A172 (cell line): ENCODE data around the gene VSNL1. TPM values are rescaled to one million over a fixed set of nuclear protein-coding genes. Genes with fewer than 3 reads are reported as not detected.

Experiments used
- DNase-seq: peaks from one replicate; pipeline ENCODE4 v3.0.0-alpha.2; 2015; ENCODE audit warnings: low spot score
- total RNA-seq: library from RNA; depleted of rRNA; stranded (reverse); fragments of >200 nt; shearing (Covaris generic); gene quantifications from 2 replicates; pipeline ENCODE4 v1.2.3, GENCODE V29; 2014; rRNA removed

The VSNL1 gene
- total RNA-seq, result not detected in 2 replicates

DNA sequence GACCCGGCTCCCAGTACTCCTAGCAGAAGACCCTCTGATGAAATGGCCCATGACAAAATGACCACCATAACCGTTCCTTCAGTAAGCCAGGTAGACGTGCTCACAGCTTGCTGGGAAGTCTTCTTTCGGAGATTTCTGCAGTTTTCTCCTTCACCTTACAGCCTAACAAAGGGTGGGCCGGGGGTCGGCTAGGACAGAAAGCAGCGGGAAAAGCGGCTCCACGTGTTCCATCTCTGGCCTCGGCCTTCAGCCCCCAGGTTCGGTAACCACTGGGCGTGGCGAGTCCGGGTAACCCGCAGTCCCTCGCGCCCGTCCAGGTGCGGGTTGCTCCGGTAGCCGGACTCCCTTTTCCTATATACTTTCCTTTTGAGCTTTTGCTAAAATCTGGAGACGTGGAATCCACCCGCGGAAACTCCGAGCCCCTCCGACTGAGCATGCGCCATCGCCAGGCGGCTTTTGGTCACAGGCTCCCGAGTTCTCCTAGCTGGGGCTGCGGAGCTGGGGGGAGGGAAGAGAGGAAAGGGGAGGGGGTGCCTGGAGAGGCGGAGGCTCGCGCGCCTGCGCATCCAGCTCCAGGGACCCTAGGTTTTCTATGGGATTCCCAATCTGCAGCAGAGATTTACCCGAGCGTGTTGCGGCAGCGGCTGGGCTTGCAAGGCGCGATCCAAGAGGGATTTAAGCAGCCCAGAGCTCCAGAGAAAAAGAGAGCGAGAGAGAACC, at the start of gene VSNL1:
Gene VSNL1 (plus strand): TSS at position 604 of the 720 bp plus-strand sequence. CDS start 51,379 bp downstream, outside the sequence.
- no peak for DNase-seq

DNA sequence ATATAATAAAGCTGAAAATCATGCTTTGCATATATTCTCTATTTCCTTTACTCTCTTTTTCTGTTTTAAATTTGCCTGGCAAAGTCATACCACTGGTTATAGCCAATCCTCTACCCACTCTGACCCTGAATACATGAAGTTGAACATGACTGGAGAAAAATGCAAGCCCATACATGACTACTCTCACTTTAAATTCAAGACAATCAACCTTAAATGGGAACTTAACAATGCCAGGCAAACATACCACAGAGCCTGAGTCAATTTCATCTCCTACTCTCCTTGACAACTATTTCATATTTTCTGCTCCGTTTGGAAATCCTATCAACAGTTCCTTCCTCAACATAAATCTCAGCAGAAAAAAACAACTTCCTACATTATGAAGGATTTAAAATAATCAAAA, 44.9 kb upstream of the VSNL1 start:
- DNase-seq, result no peak

DNA sequence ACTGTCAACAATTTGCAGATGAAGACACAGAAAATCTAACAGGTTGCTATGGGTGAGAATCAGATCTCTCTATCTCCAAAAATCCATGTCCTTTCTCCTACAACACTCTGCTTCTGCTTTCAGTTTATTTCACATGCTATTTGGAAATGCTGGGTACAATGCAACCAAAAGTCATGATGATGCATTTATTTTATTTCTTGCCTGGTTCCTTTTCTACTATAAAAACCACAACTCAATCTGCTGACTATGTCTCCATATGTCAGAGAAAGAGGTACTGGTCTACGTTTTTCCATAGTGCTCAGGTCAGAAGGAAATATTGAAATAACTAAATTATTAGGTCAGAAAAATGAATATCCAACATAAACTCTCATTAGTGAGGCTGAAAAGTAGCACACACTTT, 42.8 kb upstream of the VSNL1 start:
- no peak for DNase-seq

DNA sequence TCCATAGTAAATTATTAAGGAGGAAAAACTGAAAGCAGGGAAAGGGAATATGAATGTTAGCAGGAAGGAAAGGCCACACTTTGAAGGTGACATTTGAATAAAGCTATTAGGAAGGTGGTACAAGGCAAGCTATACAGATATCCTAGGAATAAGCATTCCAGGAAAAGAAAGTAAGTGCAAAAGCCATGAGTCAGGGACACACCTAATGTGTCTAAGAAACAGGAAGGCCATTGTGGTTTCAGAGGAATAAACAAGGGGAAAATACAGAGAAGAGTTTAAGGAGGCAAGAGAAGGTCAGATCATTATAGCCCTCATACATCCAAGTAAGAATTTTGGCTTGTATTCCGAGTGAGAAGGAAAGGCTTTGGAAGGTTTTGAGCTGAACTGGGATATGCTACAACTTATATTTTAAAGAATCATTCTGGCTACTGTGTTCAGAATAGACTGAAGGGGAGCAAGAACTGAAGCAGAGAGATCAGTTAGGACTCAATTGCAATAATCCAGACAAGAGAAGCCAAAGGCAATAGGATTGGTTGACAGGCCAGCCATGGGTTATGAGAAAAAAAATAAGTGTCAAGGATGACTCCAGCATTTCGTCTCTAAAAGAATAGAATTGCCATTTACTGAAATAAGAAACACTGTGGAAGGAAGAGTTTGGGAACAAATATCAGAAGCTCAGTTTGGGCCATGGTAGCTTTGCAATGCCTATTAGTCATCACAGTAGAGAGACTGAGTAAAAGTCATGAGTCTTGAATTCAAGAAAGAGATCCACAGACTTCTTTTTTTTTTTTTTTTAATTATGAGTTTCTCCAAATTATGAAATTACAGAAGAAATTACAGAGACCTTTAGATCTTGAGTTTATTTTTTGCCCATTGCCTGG, 33.5 kb upstream of the VSNL1 start:
- peak; percentile 76 for DNase-seq

DNA sequence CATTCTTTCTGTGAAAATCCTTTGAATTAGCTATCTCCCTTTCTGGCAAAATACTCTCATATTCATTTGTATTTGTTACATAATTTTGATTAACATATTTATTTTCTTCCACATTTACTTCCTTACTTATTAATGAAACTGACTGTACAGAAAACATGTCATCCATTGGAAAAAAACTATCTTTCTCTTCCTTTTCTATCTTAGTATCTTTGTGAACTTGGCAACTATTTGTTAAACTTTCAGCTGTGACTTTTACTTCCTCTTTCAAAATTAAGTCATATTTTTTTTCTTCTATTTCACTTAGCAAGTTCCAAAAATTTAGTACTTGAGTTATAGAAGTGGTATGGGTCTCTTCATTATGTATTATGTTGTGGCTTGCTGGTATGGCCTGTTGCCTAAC, 24.8 kb upstream of the VSNL1 start:
- DNase-seq, result no peak

DNA sequence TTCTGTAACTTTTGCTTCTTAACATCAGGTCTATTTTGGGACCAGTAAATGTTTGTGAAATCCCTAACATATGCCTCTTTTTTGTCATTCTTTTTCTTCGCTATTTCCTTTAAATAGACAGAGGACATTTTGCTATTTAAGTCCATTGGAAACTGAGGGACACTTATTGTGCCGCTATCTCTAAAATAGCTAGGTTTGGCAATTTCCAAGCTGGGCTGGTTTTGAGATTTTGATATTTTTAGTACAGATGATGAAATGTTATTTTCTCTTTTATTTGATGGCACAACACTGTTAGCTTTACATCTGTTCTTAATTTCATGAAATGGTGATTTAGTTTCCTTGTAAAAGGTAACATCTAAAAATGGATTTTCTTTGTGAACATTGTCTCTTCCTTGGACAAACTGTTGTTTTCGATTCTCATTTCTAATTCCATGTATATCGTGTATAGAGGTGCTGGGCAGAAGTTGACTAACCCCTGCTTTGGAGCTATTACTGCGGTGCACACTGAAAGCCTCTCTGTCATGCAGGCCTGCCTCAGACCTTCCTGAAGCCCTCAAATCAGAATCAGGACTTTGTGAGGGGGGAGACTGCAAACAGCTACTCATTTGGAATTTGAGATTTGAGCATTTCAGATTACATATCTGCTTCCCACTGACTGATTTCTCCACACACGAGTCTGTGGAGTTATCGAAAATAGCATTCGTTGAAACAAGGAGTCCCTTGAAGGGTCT, 22.9 kb upstream of the VSNL1 start:
- DNase-seq, result no peak

DNA sequence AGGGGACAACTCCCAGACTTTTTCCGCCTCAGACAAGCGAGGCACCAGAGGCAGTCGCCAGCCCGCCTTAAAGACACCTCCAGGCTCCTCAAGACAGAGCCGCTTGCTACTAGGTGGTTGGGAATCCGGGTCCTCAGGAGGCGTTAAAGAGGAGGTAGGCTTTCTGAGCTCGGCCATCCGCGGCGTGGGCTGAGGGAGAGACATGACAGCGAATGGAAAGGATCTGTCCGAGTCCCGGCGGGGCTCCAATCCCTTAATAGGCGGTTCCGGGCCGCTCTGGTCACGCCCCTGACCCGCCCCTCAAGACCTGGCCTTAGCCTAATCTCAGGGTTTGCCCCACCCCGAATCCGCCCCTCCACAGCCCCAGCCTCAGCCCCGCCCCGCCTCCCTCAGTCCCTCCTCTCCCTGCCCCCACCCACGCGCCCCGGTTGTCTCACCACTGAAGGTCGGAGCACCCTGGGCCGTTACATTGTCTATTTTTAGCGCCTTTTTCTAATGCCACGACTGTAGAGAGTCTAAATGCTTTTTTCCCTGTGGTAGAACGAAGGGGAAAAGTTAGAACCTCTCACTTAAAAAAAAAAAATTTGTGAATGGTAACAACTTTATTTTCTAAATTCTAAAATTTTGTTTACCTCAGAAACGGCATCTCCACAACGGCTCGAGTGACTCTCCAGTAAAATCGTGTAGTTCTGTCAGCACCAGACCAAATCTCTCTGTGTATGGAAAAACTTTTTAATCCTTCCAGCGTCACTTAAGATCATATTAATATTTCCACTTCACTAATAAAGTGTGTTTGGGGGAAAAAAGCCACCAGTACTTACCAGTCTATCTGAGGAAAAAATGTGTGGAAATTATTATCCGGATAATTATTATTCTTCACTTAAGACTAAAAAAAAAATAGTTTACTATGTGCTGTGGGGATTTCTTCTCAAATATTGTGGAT, 22.0 kb upstream of the VSNL1 start, which contains the start of gene RAD51AP2:
Gene RAD51AP2 (minus strand): TSS at position 229 of the 943 bp plus-strand sequence. CDS start 25 bp downstream, at position 204.
- DNase-seq, result peak; percentile 85

DNA sequence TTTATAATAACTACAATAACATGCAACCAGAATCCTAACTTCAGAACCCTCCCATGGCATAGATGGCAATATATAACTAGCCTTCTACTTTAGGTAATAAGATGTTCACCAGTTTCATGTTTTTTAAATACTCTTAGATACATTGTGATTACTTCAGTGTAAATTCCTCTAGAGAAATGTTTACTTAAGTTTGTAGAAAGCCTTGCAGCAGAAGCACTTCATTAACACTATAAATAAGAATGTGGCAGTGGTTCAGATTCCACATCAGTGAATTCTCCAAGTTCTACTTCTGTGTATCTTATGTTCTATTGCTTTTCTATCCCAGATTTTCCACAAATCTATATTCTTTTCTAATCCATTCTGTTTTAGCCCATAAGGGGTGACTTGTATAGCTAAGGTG, 21.0 kb upstream of the VSNL1 start:
- no peak for DNase-seq

DNA sequence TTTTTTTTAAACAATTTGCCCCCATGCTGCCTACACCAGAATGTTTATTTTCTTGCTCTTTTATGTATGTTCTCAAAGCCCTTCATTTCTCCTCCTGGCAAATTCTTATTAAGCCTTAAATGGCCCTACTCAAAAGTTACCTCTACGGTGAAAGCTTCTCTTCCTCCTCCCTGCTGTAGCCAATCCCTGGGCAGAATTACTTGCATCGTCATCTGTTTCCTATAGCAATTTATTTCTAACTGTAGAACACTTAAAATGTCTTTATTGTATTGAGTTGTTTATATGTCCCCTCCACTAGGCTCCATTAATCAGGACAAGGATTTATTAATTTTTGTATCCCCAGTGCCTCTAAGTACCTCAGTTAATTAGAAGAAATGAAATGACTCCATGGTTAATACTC, 19.7 kb upstream of the VSNL1 start:
- DNase-seq, result peak; percentile 32

DNA sequence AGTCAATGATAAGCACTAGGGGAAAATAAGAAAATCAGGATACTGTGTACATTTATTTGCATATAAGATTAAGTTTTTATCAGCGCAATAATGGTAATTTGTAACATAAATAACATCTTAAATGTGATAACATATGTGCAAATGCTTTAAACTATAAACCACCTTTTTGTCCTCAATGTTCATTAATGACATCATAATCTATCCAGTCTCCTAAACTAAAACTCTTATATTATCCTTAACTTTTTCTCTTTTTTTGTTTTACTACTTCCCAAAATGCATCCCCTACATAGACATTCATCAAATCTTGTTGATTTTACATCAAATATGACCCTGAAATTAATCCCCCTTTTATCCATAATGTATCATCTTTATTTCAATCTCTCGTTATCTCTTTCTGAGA, 18.9 kb upstream of the VSNL1 start:
- no peak for DNase-seq

DNA sequence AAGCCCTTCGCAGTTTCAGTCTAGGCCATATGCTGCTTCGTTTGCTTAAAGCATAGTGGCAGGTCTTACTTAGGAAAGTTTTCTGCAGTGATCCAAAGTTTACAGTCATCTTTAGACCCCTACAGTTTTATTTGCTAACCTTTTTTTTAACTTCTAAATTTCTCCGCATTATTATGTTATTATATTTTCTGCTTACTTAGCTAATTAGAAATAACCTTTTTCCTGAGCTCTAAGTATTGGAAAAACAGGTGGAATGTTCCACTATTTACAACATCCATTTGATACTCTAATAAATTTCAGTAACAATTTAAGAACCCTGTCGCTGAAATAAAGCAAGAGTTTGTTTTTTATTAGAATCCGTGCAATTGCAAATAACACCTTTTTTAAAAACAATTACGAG, 18.2 kb upstream of the VSNL1 start:
- no peak for DNase-seq

DNA sequence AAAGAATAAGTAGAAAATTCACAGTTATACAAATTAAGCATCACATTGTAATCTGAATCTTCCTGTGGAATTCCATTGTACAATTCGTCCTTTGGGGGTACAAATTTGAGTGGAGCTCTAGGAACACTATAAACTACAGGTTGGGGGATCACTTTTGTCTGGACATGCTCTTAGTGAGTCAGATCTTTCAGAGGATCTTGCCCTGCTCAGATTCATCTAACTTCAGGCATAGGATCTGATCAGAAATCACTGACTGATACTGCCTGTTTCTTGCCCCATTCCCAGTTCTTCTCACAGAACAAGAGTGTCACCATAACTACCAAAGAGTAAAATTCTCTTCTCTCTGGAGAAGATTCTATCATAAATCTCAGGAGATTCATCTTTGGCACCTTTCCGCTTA, 10.7 kb upstream of the VSNL1 start:
- no peak for DNase-seq

DNA sequence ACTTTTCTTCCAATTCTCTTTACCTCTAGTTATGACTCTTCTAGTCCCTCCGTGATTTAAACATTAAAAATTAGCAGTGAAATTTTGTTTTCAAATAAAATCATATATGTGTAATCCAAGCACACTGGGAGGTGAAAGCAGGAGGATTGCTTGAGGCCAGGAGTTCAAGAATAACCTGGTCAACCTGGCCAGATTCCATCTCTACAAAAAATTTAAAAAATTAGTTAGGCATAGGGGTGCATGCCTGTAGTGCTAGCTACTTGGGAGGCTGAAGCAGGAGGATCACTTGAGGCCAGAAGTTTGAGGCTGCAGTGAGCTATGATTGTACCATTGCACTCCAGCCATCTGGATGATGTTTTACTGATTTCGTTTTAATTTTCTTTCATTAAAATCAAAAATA, 7.0 kb upstream of the VSNL1 start:
- no peak for DNase-seq

DNA sequence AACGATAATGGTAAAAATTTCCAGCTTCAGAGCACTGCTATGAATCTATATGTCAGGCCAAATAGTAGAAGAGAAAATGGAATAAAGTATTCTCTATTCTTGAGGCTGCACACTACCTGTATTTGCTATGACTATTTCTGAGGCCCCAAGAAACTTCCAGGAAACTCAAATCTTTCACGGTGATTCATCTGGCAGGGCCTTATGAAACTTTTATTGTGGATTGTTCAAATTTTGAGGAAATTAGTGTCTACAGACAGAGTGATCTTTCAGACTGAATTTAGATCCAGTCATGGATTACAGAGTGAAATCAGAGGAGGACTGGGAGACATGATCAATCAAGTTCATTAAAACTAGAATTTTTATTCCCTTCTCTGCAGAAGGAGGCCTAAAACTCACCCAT, 4.1 kb upstream of the VSNL1 start:
- DNase-seq, result no peak

DNA sequence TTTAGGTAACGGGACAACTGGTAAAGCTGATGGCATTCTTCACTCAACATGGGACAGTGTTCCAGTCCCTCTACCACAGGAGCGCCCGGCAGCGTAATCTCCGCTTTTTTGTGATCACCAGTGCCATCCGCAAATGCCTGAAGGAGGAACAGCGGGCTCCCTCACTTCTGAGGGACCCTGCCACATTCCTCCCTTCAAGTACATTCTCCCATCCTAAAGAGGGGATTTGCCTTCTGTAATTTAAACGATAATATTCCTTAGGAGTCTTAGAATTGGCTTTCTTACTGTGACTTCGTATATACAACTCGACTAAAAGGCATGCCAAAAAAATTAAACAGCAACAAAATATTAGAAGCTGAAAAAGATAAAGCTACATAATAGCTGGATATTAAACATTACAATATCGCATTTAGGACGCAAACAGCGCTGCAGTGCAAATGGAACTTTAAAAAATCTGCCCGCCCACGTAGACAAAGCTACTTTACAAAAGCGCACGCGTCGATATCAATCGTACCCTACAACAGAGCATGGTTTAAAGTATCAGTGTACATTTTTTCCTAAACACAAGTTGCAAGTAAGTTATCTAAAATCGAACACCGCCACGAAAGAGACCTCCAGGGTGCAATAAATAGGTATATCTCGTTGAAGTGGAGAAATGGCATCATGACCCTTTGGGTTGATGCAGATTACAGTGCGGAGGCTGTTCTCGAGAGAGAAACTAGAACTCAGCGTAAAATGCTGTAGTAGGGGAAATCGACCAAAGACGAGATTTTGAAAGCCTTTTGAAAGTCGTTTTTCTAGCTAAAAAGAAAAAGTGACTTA, 2.3 kb upstream of the VSNL1 start:
- no peak for DNase-seq

DNA sequence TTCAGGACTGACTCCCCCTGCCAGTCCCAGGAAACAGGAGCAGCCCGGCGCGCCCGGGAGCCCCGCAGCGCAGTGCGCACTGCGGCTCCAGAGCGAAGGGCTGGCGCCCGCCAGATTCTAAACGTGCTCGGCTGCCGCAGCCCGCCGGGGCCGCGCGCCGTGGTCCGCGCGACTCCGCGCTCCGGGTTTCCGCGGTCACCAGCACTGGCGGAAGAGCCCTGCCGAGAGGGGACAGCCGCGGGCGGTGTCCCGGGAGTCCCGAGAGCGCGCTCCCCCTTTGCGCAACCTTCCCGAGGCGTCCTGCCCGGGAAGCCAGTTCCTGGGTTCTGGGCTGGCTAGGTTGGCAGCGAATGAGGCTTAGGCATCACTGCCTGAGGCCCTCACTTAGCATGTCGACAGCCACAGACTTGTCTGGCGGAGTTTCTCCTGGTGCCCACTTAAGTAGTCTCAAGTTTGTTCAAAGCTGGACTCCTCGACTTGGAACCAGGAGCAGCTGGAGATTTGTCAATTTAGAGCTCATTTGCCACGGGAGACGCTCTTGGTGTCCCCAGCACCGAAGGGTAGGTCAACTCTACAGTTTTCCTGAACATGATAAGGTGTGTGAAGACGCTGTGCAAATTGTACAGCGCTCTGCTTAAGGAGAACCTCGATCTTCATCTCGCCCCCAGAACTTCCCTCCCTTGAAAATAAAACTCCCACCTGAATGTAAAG, 1.5 kb upstream of the VSNL1 start:
- DNase-seq, result no peak

DNA sequence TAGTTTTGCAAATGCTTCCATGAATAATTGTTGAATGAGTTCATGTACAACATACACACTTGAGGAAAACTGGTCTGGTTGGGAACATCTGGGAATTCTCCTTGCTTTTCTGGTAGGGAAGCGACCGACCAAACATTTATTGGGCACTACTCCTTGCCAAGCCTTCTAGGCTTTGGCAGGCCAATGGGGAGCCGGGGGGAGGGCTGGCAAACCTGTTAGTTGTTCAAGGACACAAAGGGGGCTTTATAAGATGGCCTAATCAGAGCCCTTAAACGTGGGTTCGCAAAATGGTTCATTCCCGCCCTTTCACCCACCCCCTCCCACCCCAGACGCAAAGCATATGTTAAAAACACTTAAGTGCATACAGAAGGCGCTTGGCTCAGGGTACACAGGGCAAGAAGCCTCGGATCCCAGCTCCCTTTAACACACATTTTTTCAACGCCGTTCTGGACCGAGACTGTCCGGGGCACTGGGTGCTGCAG, 844 bp upstream of the VSNL1 start:
- no peak for DNase-seq

DNA sequence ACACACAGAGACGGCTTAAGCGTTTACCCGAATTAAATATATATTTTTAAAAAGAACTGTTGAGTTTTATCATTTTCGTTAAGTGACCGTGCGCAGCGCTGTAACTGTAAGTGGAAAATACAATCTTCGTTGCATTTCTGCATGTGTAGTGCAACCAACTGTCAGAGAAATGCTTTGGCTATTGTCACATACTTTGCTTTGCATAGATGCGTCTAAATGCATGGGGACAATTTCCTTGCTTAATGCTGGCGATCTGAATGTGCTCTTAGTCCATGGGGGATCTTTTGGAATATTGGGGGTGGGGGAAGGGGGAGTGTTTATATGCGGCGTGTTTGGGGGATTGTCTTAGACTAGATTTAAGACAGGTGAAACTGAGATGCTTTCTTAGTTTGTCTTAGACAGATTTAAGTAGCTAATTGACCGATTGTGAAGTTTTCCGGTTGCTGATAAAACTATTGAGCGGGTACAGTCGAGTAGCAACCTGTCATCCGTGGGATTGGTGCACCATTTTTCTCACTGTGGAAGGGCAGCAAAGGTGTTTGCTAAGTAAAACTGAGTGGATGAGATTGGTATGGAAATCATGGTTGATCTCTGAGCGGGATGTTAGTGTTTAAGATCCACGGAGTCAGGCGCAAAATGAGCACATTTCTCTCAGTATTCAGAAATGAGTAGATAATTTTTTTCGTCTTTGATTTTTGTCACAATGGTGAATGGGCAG, 476 bp downstream of the VSNL1 start:
- DNase-seq, result no peak

DNA sequence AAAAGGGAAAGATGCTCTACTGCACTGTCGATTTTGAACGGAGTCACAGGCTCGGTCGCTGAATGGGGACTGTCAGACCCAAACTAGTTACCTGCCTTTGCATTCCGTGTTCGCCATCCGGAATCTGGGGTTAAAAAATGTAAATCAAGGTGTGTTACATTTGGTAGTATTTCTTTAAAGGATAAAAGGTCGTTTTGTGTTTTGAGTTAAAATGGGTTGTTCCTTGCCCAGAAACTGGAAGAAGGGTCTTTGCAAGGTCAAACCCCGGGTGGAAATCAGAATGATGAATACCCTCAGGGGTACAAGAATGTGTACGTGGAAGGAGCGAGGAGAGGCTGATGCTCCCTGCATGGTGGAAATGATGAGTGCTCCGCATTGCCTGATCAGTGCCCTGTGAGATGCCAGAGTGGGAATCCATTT, 1.0 kb downstream of the VSNL1 start:
- DNase-seq, result no peak
